ENCODE results near the gene PAX8. TPM values are rescaled to one million over a fixed set of nuclear protein-coding genes. Genes with fewer than 3 reads are reported as not detected.

The PAX8 gene
- total RNA-seq, 1 donor from 2014 or later: 0.71 TPM

- CTCF ChIA-PET: no interaction called here
- H3K36me3 Mint-ChIP-seq (ENCODE audit: low read depth): no peaks in the 10 kb centered on the region
- no peak overlapping the region for H3K4me3 Mint-ChIP-seq
- POLR2A ChIA-PET: no interaction called here
- no peak for ATAC-seq (ENCODE audit: low read depth)
- H3K27me3 Mint-ChIP-seq: peaks cover 48% of the 10 kb centered on the region
- TF ChIP-seq, protein P1, sequence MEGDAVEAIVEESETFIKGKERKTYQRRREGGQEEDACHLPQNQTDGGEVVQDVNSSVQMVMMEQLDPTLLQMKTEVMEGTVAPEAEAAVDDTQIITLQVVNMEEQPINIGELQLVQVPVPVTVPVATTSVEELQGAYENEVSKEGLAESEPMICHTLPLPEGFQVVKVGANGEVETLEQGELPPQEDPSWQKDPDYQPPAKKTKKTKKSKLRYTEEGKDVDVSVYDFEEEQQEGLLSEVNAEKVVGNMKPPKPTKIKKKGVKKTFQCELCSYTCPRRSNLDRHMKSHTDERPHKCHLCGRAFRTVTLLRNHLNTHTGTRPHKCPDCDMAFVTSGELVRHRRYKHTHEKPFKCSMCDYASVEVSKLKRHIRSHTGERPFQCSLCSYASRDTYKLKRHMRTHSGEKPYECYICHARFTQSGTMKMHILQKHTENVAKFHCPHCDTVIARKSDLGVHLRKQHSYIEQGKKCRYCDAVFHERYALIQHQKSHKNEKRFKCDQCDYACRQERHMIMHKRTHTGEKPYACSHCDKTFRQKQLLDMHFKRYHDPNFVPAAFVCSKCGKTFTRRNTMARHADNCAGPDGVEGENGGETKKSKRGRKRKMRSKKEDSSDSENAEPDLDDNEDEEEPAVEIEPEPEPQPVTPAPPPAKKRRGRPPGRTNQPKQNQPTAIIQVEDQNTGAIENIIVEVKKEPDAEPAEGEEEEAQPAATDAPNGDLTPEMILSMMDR (IDR thresholded peaks at IDR 0.05): no peak
- peak; percentile 16 for DNase-seq
- no peak overlapping the region for H3K27ac Mint-ChIP-seq
- H3K4me1 Mint-ChIP-seq: peaks cover 10% of the 10 kb centered on the region
- H3K9me3 Mint-ChIP-seq: no peaks in the 10 kb centered on the region
- intact Hi-C loops (cut with micrococcal nuclease): no loop called here
Observed at GRCh38 chr2:113277474-113278072, 1.1 kb downstream of the PAX8 start.

DNA sequence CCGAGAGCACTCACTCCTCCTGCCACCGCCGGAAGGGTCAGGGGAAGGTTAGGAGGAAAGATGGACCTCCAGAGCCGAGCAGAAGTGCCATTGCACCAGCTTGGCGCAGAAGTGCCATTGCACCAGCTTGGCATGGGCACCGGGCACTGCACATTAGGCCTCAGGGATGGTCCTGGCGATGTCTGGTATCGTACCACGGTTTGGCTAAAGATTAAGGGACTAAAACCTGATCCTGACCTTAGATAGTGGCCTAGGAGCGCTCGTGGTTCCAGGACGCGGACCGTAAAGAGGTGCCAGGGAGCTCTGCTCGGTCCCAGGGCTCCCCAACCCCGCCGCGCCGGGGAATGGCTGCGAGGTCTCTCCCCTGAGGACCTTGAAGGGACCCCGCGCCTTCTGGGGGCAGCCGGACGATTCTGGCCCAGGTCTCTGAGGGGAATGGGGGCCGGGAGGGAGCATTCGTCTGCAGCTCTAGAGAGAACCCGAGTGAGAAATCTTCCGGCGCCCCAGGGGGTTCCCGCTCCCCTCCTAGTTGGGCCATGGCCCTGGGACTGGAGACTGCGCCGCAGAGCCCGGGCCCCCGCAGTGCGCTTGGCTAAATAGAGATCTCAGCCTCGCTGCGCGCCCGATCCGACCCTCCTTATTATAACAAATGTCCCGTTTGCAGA is 1.8 kb downstream of the PAX8 start:
- no peak overlapping the region for H3K27ac Mint-ChIP-seq
- peaks cover 14% of the 10 kb centered on the region for H3K4me1 Mint-ChIP-seq
- ATAC-seq (ENCODE audit: low read depth): no peak
- ChIA-PET CTCF (no interaction called here), POLR2A (interaction anchor here (0.6 kb wide), 1 partner anchor 209 kb away, joined by 3 read pairs; no protein-coding TSS in a partner anchor)
- H3K9me3 Mint-ChIP-seq: no peaks in the 10 kb centered on the region
- no peak for DNase-seq
- intact Hi-C loops (cut with micrococcal nuclease): no loop called here
- H3K36me3 Mint-ChIP-seq (ENCODE audit: low read depth): no peaks in the 10 kb centered on the region
- no peak overlapping the region for H3K4me3 Mint-ChIP-seq
- H3K27me3 Mint-ChIP-seq: peaks cover 48% of the 10 kb centered on the region
- TF ChIP-seq, protein P1 (IDR thresholded peaks at IDR 0.05): no peak

- intact Hi-C loops (cut with micrococcal nuclease): no loop called here
- ChIA-PET CTCF (no interaction called here), POLR2A (interaction anchor here (0.6 kb wide), 1 partner anchor 209 kb away, joined by 3 read pairs; no protein-coding TSS in a partner anchor)
- TF ChIP-seq, protein P1 (IDR thresholded peaks at IDR 0.05): no peak
- no peak overlapping the region for H3K4me3 Mint-ChIP-seq
- peaks cover 14% of the 10 kb centered on the region for H3K4me1 Mint-ChIP-seq
- no peak overlapping the region for H3K27ac Mint-ChIP-seq
- peaks cover 48% of the 10 kb centered on the region for H3K27me3 Mint-ChIP-seq
- H3K36me3 Mint-ChIP-seq (ENCODE audit: low read depth): no peaks in the 10 kb centered on the region
- H3K9me3 Mint-ChIP-seq: no peaks in the 10 kb centered on the region
- no peak for DNase-seq
- ATAC-seq (ENCODE audit: low read depth): no peak
Observed at GRCh38 chr2:113276216-113276760, 2.4 kb downstream of the PAX8 start.

- no peak overlapping the region for H3K27ac Mint-ChIP-seq
- POLR2A ChIA-PET: no interaction called here
- TF ChIP-seq, protein P1 (IDR thresholded peaks at IDR 0.05): no peak
- peaks cover 14% of the 10 kb centered on the region for H3K4me1 Mint-ChIP-seq
- DNase-seq (no peak), ATAC-seq (ENCODE audit: low read depth) (no peak)
- H3K9me3 Mint-ChIP-seq: no peaks in the 10 kb centered on the region
- intact Hi-C loops (cut with micrococcal nuclease): no loop called here
- H3K27me3 Mint-ChIP-seq: peaks cover 46% of the 10 kb centered on the region
- CTCF ChIA-PET: no interaction called here
- H3K36me3 Mint-ChIP-seq (ENCODE audit: low read depth): no peaks in the 10 kb centered on the region
- H3K4me3 Mint-ChIP-seq: no peak overlapping the region
Observed at GRCh38 chr2:113275556-113276215, 3.0 kb downstream of the PAX8 start.

GRCh38 chr2:113274432-113274831 is 4.3 kb downstream of the PAX8 start:
- Mint-ChIP-seq H3K9me3 (no peaks in the 10 kb centered on the region), H3K36me3 (ENCODE audit: low read depth) (no peaks in the 10 kb centered on the region), H3K27me3 (peaks cover 40% of the 10 kb centered on the region), H3K4me1 (peaks cover 14% of the 10 kb centered on the region), H3K27ac (no peak overlapping the region), H3K4me3 (no peak overlapping the region)
- TF ChIP-seq, protein P1 (IDR thresholded peaks at IDR 0.05): no peak
- ATAC-seq (ENCODE audit: low read depth) (no peak), DNase-seq (no peak)
- intact Hi-C loops (cut with micrococcal nuclease): no loop called here
- ChIA-PET POLR2A (no interaction called here), CTCF (no interaction called here)

Data from activated B cell treated with CpG ODN at 0.5 μM for 24 hours (primary cell).